Colon (tissue), 2 donors: ENCODE measurements around the gene SUMF1.

Source experiments
- FAIRE-seq: peaks from 2 replicates; lab custom pipeline; 2012; peaks lifted over from hg19 to GRCh38; lab: Jason Lieb, UNC
- donor health status: control.
- donor health status: control.

SUMF1 gene

DNA sequence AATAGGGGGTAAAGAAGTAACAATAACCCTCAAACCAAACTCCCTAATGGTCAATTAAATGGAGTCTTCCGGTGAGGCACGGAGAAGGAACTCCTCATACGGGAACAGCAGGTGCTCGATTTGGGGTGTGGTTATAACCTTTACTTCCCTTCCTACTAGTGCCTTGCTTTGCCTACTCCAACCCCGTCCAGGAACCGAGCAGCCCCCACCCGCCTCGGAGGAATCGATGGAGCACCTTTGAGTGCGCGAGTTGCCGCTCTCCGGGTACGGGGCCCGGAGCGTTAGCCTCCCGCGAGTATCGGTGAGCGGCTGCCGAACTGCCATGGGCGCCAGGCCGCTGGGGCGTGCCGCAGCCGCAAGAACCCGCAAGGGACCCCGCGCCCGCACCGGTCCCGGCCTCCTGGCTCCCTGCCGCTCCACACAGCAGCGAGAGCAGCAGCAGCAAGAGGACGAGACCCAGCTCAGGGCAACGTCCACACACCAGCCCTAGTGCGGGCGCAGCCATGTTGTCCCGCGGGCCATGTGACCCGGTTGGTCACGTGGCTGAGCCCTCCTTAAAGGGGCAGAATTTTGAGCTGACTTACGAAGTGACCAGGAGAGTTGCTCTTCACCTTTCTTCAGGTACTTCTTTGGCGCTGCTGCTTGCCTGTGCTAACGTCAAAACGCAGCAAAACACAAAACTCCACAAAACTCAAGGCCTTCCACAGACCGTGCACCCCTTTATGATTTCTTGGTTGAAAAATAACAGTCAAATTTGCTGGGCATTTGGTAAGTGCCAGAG is at the start of gene SUMF1:
Gene SUMF1, minus strand, starts transcription at position 529 of the 781 bp plus-strand sequence. Its CDS starts 24 bp downstream, at position 505.
- no peak for FAIRE-seq

DNA sequence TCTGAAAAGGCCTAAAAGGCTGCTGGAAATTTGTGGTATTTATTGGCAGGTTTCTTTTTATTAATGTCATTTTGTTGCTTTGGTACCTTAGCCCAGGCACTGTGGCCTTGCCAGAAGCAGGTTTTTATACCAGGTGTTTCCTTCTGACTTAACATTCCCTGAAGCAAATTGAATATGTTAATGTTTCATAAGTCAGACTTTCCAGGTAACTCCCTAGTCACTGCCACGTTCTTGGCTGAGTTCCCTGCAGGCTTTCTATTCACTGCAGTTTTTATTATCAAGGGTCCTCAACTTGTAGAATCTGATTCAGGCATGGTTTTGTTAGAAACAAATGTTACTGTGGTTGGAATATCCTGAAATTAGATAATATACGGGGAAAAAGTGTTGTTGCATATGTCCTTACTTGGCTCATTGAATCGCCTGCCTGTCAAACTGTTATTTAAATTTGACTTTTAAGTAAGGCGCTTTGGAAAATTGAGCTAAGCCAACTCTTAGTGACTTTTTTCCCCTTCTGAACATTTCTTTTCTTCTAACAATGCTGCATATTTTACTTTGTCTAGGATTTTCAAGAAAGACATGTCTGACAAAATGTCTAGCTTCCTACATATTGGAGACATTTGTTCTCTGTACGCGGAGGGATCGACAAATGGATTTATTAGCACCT is 49.0 kb upstream of the SUMF1 start:
- no peak for FAIRE-seq

DNA sequence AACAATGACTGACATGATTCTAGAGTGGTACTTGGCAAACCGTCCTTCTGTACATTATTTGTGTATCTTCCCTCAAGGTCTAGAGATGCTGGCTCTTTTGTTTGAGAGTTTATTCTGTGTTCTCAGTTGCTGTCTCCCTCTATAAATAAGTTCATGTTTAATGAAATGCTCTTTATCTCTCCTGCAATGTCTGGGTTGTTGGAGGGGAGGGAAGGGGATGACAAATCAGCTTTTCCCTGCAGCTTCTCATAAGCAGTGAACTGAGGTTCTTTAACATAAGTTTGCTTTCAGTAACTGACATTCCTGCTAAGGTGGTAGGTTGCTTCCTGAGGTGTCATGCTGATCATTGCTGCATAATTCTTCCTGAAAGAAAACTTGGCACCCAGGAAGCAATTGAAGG is 47.8 kb upstream of the SUMF1 start:
- FAIRE-seq, result no peak

DNA sequence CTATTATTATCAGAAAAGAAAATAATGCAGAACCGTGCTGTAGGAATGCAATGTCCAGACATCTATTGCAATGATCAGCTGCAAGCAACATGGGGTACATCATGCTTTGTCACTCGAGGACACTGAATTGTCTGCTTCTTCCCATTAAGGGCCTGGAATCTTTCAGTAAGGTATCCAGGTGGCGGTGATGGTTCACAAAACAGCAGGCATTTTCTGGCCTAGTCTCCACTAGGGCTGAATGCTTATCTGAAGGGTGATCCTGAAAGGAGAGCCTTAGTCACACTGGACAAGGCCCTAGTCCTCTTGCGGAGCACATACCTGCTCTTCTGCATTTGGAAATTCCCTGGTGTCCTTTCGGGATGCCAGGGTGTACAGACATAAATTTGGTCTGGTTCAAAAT is 47.3 kb upstream of the SUMF1 start:
- FAIRE-seq, result no peak

DNA sequence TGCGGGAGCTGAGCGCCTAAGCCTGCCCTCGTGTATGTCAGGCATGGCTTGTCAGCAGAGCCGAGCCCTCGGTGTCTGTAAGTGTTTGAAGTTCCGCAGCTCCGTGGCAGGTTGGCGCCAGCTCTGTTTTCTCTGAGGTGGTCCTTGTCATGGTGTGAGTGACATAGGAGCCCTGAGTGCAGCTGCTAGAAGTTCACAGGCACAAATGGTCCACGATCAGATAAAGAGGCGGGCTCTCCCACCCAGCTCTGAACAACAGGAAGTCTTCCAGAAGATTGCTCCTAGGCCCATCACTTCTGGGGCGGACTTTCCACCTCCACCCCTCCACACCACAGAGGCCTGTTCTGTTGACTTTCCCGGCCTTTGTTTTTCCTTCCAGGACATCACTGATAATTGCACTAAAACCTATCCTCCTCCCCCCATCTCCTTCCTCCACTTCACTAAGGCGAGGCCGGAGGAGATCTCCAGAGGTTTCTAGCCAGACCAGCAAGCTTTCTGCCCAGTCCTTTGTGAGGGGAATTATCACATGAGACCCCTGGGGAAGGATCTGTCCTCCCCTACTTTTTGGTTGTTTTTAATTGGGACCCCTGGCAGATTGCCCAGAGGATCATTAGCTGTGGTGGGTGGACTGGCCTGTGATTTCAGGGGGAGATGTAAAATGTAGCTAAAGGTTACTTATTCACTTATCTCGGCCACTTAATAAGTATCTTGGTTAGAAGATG is 46.0 kb upstream of the SUMF1 start:
- FAIRE-seq, result no peak

DNA sequence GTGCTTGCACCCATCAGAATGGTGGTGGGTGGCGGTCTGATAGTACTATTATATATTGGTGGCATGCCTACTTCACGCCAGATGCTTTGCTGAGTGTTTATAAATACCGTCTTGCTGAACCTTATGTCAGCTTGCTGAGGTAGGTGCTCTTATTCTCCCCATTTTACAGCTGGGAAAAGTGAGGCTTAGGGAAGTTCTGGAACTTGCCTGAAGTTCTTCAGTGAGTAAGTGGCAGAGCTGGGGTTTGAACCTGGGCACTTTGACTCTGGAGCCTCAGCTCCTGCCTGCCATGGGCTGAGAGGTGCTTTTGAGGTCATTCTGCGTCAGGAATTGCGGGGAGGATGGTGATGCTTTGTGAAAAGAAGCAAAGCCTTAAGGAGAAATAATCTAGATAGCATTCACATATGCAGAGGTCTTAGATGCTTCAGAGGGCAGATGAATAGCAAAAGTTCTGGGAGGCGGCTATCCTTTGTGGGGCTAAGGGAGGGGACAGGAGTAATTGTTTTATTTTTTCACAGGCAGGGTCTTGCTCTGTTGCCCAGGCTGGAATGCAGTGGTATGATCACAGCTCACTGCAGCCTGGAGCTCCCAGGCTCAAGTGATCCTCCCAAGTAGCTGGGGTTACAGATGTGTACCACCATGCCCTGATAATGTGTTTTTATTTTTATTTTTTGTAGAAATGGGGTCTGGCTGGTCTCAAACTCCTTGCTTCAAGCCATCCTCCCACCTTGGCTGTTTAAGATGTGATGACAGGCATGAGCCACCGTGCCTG is 44.6 kb upstream of the SUMF1 start:
- FAIRE-seq, result no peak

DNA sequence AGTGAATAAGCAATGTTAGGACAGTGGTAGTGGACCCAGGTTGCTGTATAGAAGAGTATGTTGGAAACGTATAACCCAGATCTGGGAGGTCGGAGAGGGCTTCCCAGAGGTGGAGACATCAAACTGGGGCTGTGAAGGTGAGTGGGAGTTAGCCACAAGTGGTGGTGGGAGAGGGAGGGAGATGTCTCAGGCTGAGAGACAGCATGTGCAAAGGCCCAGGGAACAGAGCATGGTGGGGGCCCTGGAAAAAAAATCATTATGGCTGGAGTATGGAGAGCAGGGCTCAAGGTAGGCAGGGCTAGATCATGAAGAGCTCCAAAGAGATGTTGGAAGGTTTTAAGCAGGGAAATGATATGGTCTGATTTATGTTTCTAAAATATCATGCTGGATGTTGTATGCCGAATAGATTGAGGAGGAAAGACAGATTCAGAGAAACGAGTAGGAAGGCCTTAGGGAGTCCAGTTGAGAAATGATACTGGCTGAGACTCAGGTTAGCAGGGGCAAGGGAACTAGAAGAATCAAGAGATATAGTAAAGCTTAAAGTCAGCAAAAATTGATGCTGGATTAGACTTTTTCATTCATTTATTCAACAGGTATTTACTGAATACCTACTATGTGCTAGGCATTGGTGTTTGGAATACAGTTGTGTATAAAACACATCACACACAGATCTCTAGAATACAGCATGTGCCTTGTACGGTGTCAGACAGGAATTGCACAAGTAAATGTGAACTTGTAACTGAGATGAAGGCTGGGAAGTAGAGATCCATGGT is 43.1 kb upstream of the SUMF1 start:
- no peak for FAIRE-seq

DNA sequence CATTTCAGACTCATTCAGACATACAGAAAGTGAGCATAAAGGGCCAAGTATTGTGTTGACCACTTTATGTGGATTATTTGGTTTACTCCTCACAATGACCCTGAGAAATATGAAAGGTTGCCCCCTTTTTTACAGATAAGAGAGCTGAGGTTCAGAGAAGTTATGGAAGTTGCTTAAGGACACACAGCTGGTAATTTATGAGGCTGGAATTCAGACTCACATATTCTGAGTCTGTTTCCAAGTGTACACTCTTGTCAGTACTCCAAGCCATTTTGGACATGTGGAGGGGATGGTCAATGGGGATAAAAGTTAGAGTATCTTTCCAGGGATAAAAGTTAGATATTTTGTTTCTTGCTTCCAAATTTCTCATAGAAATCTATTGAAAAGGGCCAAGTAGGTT is 42.0 kb upstream of the SUMF1 start:
- FAIRE-seq, result no peak

DNA sequence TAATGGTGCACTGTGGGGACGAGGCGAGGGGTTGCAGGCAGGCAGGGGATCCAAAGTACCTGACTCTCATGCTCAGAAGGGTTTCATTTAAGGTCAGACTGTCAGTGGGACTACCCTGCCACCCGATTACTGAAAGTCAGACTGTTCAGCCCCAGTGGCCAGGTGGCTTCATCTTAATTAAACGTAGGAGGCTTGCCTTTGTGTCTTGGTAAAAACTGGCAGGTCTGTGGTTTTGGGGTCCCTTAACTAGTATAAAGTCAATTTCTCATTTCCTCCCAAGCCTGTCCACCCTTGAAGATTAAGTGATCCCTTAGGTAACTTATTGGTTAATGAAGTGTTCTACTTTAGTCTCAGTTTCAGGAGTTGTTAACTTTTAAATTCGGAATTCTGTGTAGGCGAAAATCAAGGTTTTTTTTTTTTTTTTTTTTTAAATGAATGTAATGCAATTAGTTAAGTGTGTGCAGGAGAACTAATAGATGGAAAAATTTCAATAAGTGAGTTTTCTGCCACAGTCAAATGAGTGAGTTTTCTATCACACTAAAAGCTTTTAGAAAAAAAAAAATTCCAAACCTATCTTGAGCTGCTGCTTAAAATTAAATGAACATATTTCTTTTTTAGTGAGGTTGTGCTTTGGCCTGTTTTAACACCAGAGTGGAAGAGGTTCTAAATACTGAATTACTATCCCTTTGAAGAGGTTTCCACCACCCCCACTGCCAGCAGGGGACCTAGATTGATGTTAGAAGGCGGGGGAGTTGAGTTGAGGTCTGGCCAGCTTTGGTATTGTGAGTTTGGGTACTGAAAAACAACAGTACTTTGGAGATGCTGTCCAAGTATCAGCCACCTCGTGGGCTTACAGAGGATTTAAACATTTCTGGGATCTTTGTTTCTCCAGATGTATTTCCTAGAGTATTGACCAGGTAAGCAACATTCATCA is 41.2 kb upstream of the SUMF1 start:
- FAIRE-seq, result no peak

DNA sequence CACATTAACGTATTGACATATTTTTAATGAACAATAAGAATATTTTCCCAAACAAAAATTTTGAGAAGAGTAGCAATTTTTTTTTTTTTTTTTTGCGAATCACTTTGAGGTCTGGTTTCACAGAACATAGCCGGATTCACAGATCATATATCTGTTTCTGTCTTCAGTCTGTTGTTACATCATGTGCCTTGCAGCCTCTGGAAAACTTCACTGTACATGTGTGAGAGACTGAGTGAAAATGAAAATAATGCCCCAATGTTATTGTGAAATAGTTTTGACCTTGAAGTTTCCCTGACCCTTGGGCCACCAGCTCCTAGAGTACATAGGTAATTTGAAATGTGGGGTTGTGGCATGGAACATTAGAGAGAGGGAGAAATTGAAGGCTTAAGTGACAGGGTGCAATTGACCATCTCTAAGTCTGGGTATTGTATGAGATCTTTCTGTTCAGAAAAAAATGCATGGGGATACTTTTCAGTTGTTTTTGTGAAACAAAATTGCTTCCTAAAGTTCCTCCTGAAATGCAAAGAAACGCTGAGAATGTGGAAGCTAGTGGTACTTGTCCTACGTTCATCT is 40.0 kb upstream of the SUMF1 start:
- FAIRE-seq, result no peak

DNA sequence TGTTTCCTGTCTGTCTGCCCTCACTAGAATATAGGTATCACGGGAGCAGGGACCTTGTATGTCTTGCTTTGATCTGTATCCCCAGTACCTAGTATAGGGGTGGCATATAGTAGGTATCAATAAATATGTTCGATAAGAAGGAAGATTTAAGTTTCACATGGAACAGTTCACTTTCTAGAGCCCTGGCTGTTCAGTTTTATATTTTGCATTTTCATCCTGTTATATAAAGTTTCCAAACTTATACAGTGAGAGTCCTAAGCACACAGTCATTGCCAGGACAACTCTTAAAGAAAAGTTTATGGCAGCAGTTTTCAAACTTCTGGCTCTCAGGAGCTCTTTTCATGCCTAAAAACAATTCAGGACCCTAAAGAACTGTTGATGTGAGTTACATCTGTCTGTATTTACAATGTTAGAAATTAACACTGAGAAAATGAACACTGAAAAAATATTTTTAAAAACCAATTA is 39.5 kb upstream of the SUMF1 start:
- no peak for FAIRE-seq

DNA sequence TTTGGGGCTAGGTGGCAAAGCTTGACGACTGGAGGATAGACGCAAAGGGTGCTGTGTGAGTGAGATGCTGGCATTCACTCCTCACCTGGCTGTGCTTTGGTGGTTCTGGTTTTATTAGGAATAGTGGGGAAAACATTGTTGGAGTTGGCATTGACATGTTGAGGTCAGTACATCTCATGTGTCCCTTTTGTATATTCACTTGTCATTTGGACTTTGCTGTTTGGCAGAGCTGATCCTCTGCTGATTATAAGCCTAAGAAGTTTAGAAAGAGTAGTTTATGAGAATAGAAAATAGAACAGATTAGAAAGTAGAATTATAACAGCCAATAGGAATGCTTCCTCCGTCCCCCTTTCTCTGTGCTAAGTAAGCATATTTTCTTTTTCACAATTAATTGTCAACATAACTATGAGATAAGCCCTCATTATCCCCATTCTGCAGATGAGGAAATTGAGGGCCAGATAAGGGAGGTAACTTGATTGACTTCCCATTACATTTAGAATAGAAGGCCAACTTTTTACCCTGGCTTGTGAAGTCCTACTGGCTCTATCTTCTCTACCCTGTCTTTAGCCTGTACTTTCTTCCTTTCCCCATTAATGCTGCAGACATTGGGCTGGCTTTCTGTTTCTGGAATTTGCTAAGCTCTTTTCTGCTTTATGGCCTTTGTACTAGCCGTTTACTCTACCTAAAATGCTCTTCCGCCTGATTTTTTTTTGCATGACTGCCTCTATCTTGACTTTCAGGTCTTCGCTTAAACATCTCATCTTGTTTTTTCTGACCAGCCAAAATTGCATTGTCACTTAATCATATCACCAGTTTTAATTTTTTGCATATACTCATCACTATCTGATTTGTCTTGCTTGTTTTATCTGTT is 38.9 kb upstream of the SUMF1 start:
- FAIRE-seq, result no peak

DNA sequence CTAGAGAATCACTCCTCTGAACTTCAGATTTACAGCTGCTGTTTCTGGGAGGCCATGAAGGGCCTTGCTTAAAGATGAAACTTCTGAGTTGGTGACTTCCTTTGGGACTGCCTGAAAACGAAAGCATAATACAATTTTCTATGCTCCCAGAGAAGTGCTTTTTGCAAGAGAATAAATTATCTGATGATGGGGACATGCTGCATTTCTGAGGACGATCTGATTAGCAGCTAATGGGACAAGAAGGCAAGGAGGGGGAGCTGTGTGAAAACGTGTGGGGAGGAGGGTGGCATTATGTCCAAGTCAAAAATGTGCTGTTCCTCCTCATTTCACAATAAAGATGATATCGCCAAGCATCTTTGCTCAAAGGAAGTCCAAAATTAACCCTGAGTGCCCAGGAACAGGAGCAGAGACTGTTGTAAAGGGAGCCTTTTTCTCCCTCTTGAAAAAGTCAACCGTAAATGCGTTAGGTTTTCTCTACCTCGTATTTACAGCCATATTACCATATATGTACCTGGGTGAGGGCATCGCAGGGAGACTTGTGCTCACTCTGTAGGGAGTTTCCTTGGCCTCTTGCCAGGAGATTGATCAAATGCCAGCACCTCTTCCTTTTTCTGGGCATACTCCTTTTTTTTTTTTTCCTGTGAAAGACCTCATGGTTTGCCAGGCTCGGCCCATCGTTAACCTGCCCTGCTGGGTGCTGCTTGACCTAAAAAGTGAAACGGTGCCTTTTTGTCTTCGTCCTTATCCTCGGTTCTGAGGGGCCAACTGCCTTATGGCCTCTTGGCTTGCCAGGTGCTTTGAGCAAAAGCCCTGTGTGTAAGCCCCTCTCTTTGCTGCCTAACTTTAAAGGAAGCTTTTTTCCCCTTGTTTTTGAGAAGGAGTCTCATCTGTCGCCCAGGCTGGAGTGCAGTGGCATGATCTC is 37.5 kb upstream of the SUMF1 start:
- FAIRE-seq, result no peak

DNA sequence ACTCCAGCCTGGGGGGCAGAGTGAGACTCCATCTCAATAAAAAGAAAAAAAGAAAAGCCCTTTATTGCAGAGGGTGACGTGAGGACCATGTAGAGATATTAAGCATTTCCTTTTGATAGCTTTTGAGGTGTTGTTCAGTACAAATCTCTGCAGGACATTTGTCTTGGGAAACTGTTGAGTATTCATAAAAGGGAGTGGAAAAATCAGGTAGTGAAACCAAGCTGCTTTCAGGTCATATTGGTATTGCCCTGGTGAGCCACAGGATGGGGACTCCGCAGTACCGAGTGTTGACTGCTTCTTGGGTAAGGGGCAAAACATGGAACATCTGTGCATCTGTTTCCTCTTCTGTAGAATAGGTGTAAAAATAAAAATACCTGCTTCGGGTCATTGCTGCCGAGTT is 36.0 kb upstream of the SUMF1 start:
- no peak for FAIRE-seq

DNA sequence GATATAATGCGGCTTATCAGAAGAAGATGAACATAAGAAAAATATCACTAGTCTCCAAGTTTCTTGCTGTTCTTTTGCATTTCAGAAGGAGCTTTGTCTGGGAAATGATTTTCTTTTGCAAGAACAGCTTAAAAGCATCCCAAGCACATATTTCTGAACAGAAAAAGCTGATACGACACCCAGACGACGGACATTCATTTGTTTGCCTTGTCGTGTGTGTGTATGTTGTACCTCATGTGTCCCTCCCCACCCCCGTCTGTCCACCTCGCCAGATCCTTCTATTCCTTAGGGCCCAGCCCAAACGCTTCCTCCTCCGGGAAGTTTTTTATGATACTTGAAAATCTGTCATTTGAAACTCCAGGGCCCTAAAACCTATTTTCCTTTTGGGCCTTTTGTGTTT is 34.9 kb upstream of the SUMF1 start:
- FAIRE-seq, result no peak

DNA sequence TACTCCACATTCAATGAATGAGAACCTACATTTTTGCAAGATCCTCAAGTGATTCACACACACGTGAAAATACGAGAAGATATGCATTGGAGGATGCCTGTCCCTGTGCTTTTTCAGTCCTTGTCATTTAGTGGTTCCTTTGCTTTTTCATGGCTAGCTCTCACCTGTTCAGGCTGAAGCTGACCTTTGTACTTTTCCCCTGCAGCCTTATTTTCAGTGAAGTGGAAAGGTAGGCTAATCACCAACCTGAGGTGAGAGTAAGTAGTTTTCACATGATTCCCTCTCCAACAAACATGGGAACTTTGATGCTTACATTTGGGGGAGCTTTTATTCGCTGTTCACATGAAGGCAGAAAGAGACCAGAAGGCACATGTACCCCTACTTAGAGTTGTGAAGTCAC is 34.4 kb upstream of the SUMF1 start:
- FAIRE-seq, result no peak

DNA sequence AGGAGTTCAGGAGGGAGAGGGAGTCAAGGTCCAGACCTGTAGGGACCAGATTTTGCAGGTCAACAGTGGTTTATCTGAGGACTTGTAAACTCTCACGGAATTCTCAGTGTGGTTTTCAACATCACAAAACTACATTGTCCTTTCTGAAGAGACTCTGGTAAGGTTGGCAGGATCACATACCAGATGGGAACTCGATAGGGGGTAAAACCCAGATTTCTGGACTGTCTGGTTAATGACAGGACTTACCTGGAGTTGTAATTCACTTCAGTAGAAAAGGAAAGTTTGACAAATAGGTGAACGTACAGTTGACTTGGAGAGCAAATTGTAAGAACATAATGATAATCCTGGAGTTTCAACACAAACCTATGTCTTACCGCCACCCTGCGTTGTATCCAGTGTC is 31.4 kb upstream of the SUMF1 start:
- no peak for FAIRE-seq

DNA sequence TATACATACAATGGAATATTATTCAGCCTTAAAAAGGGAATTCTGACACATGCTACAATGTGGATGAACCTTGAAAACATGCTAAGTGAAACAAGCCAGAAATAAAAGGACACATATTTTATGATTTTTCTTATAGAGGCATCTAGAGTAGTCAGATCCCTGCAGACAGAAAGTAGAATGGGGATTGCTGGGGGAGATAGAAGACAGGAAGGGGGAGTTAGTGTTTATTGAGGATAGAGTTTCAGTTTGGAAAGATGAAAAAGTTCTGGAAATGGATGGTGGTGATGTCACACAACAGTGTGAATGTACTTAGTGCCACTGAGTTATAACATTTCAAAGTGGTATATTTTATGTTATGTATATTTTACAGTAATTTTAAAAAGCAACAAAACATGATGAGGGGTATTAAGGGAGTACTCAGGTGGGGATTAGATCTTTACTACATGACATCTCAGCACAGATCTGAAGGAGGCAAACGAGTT is 30.8 kb upstream of the SUMF1 start:
- no peak for FAIRE-seq
